SK-N-SH treated with all-trans-retinoic acid at 6 μM for 48 hours (cell line): Measurements from ENCODE around the gene CMIP.

Experiments
- ATAC-seq: fragments of 200-7000 bp; cut with Tn5 transposase; 3 replicates; pipeline ENCODE4 v1.9.1; 2020; ENCODE audit warnings: mild to moderate bottlenecking, moderate library complexity
- ARNTL ChIP-seq: fragments of 450-650 bp; formaldehyde crosslinking; IDR thresholded peaks from 2 replicates; pipeline ENCODE4 v1.5.0; 2020; ENCODE audit warnings: low read depth, mild to moderate bottlenecking, moderate library complexity, borderline replicate concordance
- BACH2 ChIP-seq: fragments of 250-450 bp; sonication (Bioruptor Pico); IDR thresholded peaks from 2 replicates; pipeline ENCODE4 v1.9.0; 2021; ENCODE audit warnings: mild to moderate bottlenecking, borderline replicate concordance
- CSDC2 ChIP-seq: fragments of 250-450 bp; sonication (Bioruptor Pico); IDR thresholded peaks from 2 replicates; pipeline ENCODE4 v1.5.0; 2020; ENCODE audit warnings: mild to moderate bottlenecking, moderate library complexity
- ESRRG ChIP-seq: fragments of 250-450 bp; sonication (Bioruptor Pico); IDR thresholded peaks from 2 replicates; pipeline ENCODE4 v1.6.1; 2021; ENCODE audit warnings: mild to moderate bottlenecking
- GLIS3 ChIP-seq: fragments of 250-450 bp; sonication (Bioruptor Pico); IDR thresholded peaks from 2 replicates; pipeline ENCODE4 v1.5.0; 2020; ENCODE audit warnings: mild to moderate bottlenecking, moderate library complexity
- ISL1 ChIP-seq: fragments of 250-450 bp; sonication (Bioruptor Pico); IDR thresholded peaks from 2 replicates; pipeline ENCODE4 v2.1.2; 2022; ENCODE audit warnings: mild to moderate bottlenecking, moderate library complexity
- OSR1 ChIP-seq: fragments of 250-450 bp; sonication (Bioruptor Pico); IDR thresholded peaks from 2 replicates; pipeline ENCODE4 v1.8.0; 2022; ENCODE audit warnings: moderate library complexity, mild to moderate bottlenecking, inconsistent platforms
- PPARA ChIP-seq: fragments of 250-450 bp; sonication (Bioruptor Pico); IDR thresholded peaks from 2 replicates; pipeline ENCODE4 v1.5.0; 2020; ENCODE audit warnings: mild to moderate bottlenecking, borderline replicate concordance
- RARB ChIP-seq: fragments of 250-450 bp; sonication (Bioruptor Pico); IDR thresholded peaks from 2 replicates; pipeline ENCODE4 v1.8.0; 2021; ENCODE audit warnings: mild to moderate bottlenecking, moderate library complexity
- SNAI2 ChIP-seq: fragments of 250-450 bp; sonication (Bioruptor Pico); IDR thresholded peaks from 2 replicates; pipeline ENCODE4 v1.5.0; 2020; ENCODE audit warnings: mild to moderate bottlenecking, moderate library complexity
- TCF4 ChIP-seq: fragments of 250-450 bp; sonication (Bioruptor Pico); IDR thresholded peaks from 2 replicates; pipeline ENCODE4 v1.8.0; 2021; ENCODE audit warnings: mild to moderate bottlenecking, moderate library complexity, borderline replicate concordance
- TOX ChIP-seq: fragments of 250-450 bp; sonication (Bioruptor Pico); IDR thresholded peaks from 2 replicates; pipeline ENCODE4 v1.8.0; 2021; ENCODE audit warnings: mild to moderate bottlenecking, moderate library complexity, borderline replicate concordance
- ZC3H10 ChIP-seq: fragments of 250-450 bp; sonication (Bioruptor Pico); IDR thresholded peaks from 2 replicates; pipeline ENCODE4 v1.5.1; 2021; ENCODE audit warnings: mild to moderate bottlenecking, moderate library complexity
- ZFP3 ChIP-seq: fragments of 250-450 bp; sonication (Bioruptor Pico); IDR thresholded peaks from 2 replicates; pipeline ENCODE4 v1.5.0; 2020; ENCODE audit warnings: mild to moderate bottlenecking, moderate library complexity
- ZFP30 ChIP-seq: fragments of 450-650 bp; formaldehyde crosslinking; IDR thresholded peaks from 2 replicates; pipeline ENCODE4 v1.5.0; 2022; ENCODE audit warnings: mild to moderate bottlenecking, moderate library complexity
- ZNF70 ChIP-seq: fragments of 450-650 bp; formaldehyde crosslinking; IDR thresholded peaks from 2 replicates; pipeline ENCODE4 v1.5.0; 2020; ENCODE audit warnings: mild to moderate bottlenecking, moderate library complexity
- ZNF8 ChIP-seq: fragments of 450-650 bp; formaldehyde crosslinking; IDR thresholded peaks from 2 replicates; pipeline ENCODE4 v1.5.0; 2020; ENCODE audit warnings: mild to moderate bottlenecking, moderate library complexity
- TF ChIP-seq, protein P1 (sequence below): fragments of 250-450 bp; sonication (Bioruptor Pico); IDR thresholded peaks from 2 replicates; pipeline ENCODE4 v1.5.1; 2021; ENCODE audit warnings: mild to moderate bottlenecking, moderate library complexity
- TF ChIP-seq, protein P2 (sequence below): fragments of 250-450 bp; sonication (Bioruptor Pico); IDR thresholded peaks from 2 replicates; pipeline ENCODE4 v1.8.0; 2021; ENCODE audit warnings: low read depth, mild to moderate bottlenecking, moderate library complexity, borderline replicate concordance
- TF ChIP-seq, protein P3 (sequence below): fragments of 250-450 bp; sonication (Bioruptor Pico); IDR thresholded peaks from 2 replicates; pipeline ENCODE4 v1.8.0; 2020; ENCODE audit warnings: mild to moderate bottlenecking, moderate library complexity, borderline replicate concordance
- TF ChIP-seq, protein P4 (sequence below): fragments of 250-450 bp; sonication (Bioruptor Pico); IDR thresholded peaks from 2 replicates; pipeline ENCODE4 v1.5.0; 2020; ENCODE audit warnings: mild to moderate bottlenecking, moderate library complexity
- TF ChIP-seq, protein P5 (sequence below): fragments of 250-450 bp; sonication (Bioruptor Pico); IDR thresholded peaks from 2 replicates; pipeline ENCODE4 v1.5.1; 2020; ENCODE audit warnings: low read depth, mild to moderate bottlenecking, moderate library complexity

CMIP gene

DNA sequence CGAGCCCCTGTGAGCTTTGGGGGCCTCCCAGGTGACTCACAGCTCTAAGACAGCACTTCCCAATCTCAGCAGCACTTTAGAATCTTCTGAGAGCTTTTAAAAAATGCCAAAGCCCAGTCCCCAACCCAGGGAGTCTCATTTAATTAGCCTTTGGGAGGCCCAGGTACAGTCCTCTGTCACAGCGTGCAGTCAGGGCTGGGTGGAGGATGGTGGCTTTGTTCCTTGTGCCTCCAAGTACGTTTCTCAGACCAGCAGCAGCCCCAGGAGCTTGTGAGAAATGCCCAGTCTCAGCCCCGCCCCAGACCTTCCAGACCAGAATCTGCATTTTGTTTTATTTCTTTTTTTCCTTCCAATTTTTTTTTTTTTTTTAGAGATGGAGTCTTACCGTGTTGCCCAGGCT lies 27.4 kb upstream of the CMIP start:
- ATAC-seq, result no peak
- TF ChIP-seq TOX, result no peak

DNA sequence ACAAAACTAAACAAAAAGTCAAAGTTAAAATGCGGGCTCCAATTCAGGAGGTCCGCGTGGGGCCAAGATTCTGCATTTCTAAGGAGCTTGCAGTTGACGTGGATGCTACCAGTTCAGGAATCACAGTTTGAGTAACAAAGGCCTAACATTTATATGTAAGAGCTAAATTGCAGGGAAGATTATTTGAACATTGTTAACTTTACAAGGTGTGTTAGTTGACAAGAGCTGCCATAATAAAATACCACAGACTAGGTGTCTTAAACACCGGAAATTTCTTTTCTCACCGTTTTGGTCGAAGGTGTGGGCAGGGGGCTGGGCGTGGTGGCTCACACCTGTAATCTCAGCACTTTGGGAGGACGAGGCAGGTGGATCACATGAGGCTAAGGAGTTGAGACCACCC lies 24.8 kb upstream of the CMIP start:
- TF ChIP-seq ESRRG, result no peak
- TF ChIP-seq, protein P1, sequence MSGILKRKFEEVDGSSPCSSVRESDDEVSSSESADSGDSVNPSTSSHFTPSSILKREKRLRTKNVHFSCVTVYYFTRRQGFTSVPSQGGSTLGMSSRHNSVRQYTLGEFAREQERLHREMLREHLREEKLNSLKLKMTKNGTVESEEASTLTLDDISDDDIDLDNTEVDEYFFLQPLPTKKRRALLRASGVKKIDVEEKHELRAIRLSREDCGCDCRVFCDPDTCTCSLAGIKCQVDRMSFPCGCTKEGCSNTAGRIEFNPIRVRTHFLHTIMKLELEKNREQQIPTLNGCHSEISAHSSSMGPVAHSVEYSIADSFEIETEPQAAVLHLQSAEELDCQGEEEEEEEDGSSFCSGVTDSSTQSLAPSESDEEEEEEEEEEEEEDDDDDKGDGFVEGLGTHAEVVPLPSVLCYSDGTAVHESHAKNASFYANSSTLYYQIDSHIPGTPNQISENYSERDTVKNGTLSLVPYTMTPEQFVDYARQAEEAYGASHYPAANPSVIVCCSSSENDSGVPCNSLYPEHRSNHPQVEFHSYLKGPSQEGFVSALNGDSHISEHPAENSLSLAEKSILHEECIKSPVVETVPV (CRISPR knock-in tag), result no peak
- no peak for TF ChIP-seq RARB
- no peak for TF ChIP-seq ZNF70 (CRISPR knock-in tag)
- TF ChIP-seq GLIS3, result no peak
- no peak for TF ChIP-seq BACH2 (CRISPR knock-in tag)
- no peak for TF ChIP-seq ZNF8 (CRISPR knock-in tag)
- no peak for TF ChIP-seq OSR1 (CRISPR knock-in tag)
- no peak for TF ChIP-seq TOX
- no peak for TF ChIP-seq ZFP3 (CRISPR knock-in tag)
- TF ChIP-seq SNAI2 (CRISPR knock-in tag), result no peak
- no peak for TF ChIP-seq TCF4 (CRISPR knock-in tag)
- no peak for TF ChIP-seq ZFP30 (CRISPR knock-in tag)
- TF ChIP-seq, protein P2, sequence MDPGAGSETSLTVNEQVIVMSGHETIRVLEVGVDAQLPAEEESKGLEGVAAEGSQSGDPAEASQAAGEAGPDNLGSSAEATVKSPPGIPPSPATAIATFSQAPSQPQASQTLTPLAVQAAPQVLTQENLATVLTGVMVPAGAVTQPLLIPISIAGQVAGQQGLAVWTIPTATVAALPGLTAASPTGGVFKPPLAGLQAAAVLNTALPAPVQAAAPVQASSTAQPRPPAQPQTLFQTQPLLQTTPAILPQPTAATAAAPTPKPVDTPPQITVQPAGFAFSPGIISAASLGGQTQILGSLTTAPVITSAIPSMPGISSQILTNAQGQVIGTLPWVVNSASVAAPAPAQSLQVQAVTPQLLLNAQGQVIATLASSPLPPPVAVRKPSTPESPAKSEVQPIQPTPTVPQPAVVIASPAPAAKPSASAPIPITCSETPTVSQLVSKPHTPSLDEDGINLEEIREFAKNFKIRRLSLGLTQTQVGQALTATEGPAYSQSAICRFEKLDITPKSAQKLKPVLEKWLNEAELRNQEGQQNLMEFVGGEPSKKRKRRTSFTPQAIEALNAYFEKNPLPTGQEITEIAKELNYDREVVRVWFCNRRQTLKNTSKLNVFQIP (CRISPR knock-in tag), result no peak
- TF ChIP-seq, protein P3, sequence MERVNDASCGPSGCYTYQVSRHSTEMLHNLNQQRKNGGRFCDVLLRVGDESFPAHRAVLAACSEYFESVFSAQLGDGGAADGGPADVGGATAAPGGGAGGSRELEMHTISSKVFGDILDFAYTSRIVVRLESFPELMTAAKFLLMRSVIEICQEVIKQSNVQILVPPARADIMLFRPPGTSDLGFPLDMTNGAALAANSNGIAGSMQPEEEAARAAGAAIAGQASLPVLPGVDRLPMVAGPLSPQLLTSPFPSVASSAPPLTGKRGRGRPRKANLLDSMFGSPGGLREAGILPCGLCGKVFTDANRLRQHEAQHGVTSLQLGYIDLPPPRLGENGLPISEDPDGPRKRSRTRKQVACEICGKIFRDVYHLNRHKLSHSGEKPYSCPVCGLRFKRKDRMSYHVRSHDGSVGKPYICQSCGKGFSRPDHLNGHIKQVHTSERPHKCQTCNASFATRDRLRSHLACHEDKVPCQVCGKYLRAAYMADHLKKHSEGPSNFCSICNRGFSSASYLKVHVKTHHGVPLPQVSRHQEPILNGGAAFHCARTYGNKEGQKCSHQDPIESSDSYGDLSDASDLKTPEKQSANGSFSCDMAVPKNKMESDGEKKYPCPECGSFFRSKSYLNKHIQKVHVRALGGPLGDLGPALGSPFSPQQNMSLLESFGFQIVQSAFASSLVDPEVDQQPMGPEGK (CRISPR knock-in tag), result no peak

DNA sequence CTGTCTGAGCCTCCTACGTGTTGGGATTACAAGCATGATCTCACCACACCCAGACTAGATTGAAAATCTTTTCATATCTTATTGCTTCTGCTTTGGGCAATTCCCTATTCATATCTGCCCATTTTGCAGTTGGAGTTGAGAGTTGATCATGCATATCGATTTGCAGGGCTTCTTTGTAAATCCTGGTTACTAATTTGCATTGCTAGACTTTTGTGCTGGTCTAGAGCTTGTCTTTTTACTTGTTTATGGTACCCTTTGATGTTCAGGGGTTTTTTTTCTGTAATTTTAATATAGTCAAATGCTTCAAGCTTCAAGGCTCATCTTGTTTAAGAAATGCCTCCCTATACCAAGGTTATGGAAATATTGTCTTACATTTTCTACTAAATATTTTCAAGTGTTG lies 23.5 kb upstream of the CMIP start:
- ATAC-seq, result no peak
- TF ChIP-seq CSDC2 (no peak), ZFP30 (CRISPR knock-in tag) (no peak), ZC3H10 (CRISPR knock-in tag) (no peak), TOX (no peak), OSR1 (CRISPR knock-in tag) (no peak), PPARA (CRISPR knock-in tag) (no peak), ISL1 (CRISPR knock-in tag) (no peak), ESRRG (no peak), ZNF8 (CRISPR knock-in tag) (no peak), ZFP3 (CRISPR knock-in tag) (no peak), ARNTL (CRISPR knock-in tag) (no peak), ZNF70 (CRISPR knock-in tag) (no peak), BACH2 (CRISPR knock-in tag) (no peak), GLIS3 (no peak), RARB (no peak), SNAI2 (CRISPR knock-in tag) (no peak)
- TF ChIP-seq, protein P1 (CRISPR knock-in tag), result no peak
- TF ChIP-seq, protein P4, sequence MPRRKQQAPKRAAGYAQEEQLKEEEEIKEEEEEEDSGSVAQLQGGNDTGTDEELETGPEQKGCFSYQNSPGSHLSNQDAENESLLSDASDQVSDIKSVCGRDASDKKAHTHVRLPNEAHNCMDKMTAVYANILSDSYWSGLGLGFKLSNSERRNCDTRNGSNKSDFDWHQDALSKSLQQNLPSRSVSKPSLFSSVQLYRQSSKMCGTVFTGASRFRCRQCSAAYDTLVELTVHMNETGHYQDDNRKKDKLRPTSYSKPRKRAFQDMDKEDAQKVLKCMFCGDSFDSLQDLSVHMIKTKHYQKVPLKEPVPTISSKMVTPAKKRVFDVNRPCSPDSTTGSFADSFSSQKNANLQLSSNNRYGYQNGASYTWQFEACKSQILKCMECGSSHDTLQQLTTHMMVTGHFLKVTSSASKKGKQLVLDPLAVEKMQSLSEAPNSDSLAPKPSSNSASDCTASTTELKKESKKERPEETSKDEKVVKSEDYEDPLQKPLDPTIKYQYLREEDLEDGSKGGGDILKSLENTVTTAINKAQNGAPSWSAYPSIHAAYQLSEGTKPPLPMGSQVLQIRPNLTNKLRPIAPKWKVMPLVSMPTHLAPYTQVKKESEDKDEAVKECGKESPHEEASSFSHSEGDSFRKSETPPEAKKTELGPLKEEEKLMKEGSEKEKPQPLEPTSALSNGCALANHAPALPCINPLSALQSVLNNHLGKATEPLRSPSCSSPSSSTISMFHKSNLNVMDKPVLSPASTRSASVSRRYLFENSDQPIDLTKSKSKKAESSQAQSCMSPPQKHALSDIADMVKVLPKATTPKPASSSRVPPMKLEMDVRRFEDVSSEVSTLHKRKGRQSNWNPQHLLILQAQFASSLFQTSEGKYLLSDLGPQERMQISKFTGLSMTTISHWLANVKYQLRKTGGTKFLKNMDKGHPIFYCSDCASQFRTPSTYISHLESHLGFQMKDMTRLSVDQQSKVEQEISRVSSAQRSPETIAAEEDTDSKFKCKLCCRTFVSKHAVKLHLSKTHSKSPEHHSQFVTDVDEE (CRISPR knock-in tag), result no peak
- TF ChIP-seq, protein P5, sequence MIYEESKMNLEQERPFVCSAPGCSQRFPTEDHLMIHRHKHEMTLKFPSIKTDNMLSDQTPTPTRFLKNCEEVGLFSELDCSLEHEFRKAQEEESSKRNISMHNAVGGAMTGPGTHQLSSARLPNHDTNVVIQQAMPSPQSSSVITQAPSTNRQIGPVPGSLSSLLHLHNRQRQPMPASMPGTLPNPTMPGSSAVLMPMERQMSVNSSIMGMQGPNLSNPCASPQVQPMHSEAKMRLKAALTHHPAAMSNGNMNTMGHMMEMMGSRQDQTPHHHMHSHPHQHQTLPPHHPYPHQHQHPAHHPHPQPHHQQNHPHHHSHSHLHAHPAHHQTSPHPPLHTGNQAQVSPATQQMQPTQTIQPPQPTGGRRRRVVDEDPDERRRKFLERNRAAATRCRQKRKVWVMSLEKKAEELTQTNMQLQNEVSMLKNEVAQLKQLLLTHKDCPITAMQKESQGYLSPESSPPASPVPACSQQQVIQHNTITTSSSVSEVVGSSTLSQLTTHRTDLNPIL, result no peak

More for the DNA sequence above, 24.8 kb upstream of the CMIP start:
- no peak for ATAC-seq
